ENCODE measurements around the gene GRIA3. TPM values are rescaled to one million over a fixed set of nuclear protein-coding genes. Genes with fewer than 3 reads are reported as not detected.

The GRIA3 gene
- total RNA-seq, 1 experiment from 2014 or later = not detected

GRCh38 chrX:123340696-123341095 is 156.6 kb downstream of the GRIA3 start:
- Histone ChIP-seq H3K4me3 (ENCODE audit: low read depth, low read length, poor library complexity, severe bottlenecking) (no peak overlapping the region), H3K27me3 (replicated peaks; ENCODE audit: insufficient read depth, low read depth, low read length, poor library complexity) (no peaks in the 10 kb centered on the region), H3K9me3 (ENCODE audit: low read depth, low read length, poor library complexity, severe bottlenecking) (no peaks in the 10 kb centered on the region), H3K4me1 (ENCODE audit: insufficient read depth, low read length, poor library complexity, severe bottlenecking) (no peaks in the 10 kb centered on the region), H3K27ac (ENCODE audit: low read depth, low read length, poor library complexity, severe bottlenecking) (no peak overlapping the region), H3K36me3 (ENCODE audit: insufficient read depth, low read length, poor library complexity, severe bottlenecking) (no peaks in the 10 kb centered on the region)
- no TSS peak for BruUV-seq (replicated peaks)
- no peak for TF ChIP-seq EZH2 (IDR thresholded peaks at IDR 0.05; ENCODE audit: borderline replicate concordance, low read depth, low read length, poor library complexity, severe bottlenecking)
- TF ChIP-seq CTCF (conservative IDR thresholded peaks at IDR 0.05; ENCODE audit: low read depth, low read length) = no peak
- ChIA-PET POLR2A (ENCODE audit: low non-redundant PET) (no interaction called here), CTCF (no interaction called here)
- intact Hi-C loops (cut with micrococcal nuclease; ENCODE audit: unreplicated experiment) = no loop called here
- no peak for DNase-seq (ENCODE audit: low spot score)

DNA sequence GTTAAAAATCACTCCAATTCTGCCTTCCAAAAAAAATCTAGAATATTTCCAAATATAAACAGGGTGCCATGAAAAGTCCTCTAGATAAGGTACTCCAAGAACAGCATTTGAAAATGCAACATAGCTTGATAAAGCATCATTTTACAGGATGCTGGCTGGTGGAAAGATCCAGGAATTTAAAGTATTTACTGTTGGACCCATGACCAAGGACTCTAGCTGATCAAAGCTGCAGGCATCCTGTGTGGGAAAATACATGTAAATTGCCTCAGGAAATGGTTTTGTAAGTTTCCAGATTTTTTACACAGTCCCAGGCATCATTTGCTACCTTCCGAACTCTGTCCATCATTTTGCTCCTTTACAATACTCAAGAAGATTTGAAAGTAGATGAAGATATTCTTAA is 164.4 kb downstream of the GRIA3 start:
- H3K4me3 ChIP-seq (ENCODE audit: low read depth, low read length, poor library complexity, severe bottlenecking) = no peak overlapping the region
- BruUV-seq (replicated peaks) = no TSS peak
- no peaks in the 10 kb centered on the region for H3K27me3 ChIP-seq (replicated peaks; ENCODE audit: insufficient read depth, low read depth, low read length, poor library complexity)
- DNase-seq (ENCODE audit: low spot score) = no peak
- H3K4me1 ChIP-seq (ENCODE audit: insufficient read depth, low read length, poor library complexity, severe bottlenecking) = no peaks in the 10 kb centered on the region
- no peak for TF ChIP-seq CTCF (conservative IDR thresholded peaks at IDR 0.05; ENCODE audit: low read depth, low read length)
- TF ChIP-seq EZH2 (IDR thresholded peaks at IDR 0.05; ENCODE audit: borderline replicate concordance, low read depth, low read length, poor library complexity, severe bottlenecking) = no peak
- ChIA-PET POLR2A (ENCODE audit: low non-redundant PET) (no interaction called here), CTCF (no interaction called here)
- H3K9me3 ChIP-seq (ENCODE audit: low read depth, low read length, poor library complexity, severe bottlenecking) = no peaks in the 10 kb centered on the region
- H3K36me3 ChIP-seq (ENCODE audit: insufficient read depth, low read length, poor library complexity, severe bottlenecking) = no peaks in the 10 kb centered on the region
- intact Hi-C loops (cut with micrococcal nuclease; ENCODE audit: unreplicated experiment) = no loop called here
- no peak overlapping the region for H3K27ac ChIP-seq (ENCODE audit: low read depth, low read length, poor library complexity, severe bottlenecking)

- BruUV-seq (replicated peaks) = no TSS peak
- H3K27ac ChIP-seq (ENCODE audit: low read depth, low read length, poor library complexity, severe bottlenecking) = no peak overlapping the region
- no peak overlapping the region for H3K4me3 ChIP-seq (ENCODE audit: low read depth, low read length, poor library complexity, severe bottlenecking)
- TF ChIP-seq CTCF (conservative IDR thresholded peaks at IDR 0.05; ENCODE audit: low read depth, low read length) (no peak), EZH2 (IDR thresholded peaks at IDR 0.05; ENCODE audit: borderline replicate concordance, low read depth, low read length, poor library complexity, severe bottlenecking) (no peak)
- ChIA-PET CTCF (no interaction called here), POLR2A (ENCODE audit: low non-redundant PET) (no interaction called here)
- intact Hi-C loops (cut with micrococcal nuclease; ENCODE audit: unreplicated experiment) = no loop called here
- H3K4me1 ChIP-seq (ENCODE audit: insufficient read depth, low read length, poor library complexity, severe bottlenecking) = no peaks in the 10 kb centered on the region
- H3K27me3 ChIP-seq (replicated peaks; ENCODE audit: insufficient read depth, low read depth, low read length, poor library complexity) = peaks cover 5% of the 10 kb centered on the region
- no peaks in the 10 kb centered on the region for H3K9me3 ChIP-seq (ENCODE audit: low read depth, low read length, poor library complexity, severe bottlenecking)
- H3K36me3 ChIP-seq (ENCODE audit: insufficient read depth, low read length, poor library complexity, severe bottlenecking) = no peaks in the 10 kb centered on the region
- no peak for DNase-seq (ENCODE audit: low spot score)
Measured at GRCh38 chrX:123350226-123350625, 166.1 kb downstream of the GRIA3 start.
